Dedifferentiated amniotic fluid mesenchymal stem cell (primary cell): ENCODE measurements around the gene ATCAY.
"Not testable (repeated sequence)": the region's sequence is repeated elsewhere in the genome, so short reads cannot be mapped to it uniquely, and the experiment has no call there.

Experiments
- DNase-seq: peaks from one replicate; pipeline ENCODE4 v3.0.0-alpha.2; 2016; ENCODE audit errors: extremely low spot score

The ATCAY gene

DNA sequence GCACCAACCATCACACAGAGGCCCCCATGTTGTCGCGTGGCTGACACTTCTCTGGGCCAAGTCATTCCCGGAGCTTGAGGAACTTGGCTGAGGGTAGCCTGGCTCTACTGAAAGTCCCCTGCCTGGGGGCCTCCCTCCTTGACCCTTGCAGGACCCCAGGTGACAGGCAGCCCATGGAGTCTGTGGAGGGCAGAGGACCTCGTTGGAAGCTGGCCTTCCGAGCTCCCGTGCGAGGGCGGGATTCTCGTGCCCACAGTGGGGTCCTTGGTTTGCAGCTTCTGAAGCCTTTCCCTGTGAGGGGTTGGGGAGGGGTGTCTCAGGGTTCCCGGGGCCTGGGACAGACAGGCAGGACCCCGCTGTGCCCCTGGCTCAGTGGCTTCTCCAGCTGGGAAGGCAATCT is 68.8 kb downstream of the ATCAY start:
- DNase-seq = no peak

DNA sequence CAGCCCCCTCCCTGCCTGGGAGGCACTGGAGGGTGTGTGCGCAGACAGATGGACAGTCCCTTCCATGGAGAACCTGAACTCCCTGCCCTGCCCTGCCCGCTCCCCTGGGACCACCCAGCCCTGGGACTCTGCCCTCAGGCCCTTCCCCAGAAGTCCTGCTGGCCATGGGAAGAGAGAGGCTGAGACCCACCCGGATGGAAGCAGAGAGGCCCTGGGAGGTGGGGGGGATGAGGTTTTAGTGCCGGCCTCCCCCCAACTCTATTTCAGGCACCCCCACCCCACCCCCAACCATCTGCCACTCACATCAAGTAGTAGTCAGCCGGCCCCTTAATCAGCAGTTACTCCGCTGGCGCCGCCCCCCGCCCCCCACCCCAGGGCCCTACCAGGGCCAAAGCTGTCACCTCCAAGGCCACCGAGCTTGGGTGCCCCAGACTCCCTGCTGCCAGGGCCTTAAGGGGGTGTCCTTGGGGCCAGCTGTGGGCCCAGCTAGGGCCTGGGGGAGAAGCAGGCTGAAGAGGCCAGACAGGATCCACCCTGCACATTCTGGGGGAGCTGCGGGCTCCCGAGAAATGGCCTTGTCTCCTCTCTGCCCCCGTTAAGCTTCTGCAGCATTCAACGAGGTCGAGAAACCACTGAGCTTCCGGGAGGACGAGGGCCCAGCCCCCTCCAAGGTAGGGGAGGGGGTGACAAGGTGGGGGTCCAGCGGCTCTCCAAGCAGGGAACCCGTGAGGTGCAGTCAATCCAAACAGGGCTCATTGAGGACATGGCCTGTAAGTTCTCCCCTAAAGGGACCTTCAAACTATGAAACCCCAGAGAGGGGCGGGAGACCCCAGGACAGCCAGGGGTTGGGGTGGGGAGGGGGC is 69.7 kb downstream of the ATCAY start:
- no peak for DNase-seq

DNA sequence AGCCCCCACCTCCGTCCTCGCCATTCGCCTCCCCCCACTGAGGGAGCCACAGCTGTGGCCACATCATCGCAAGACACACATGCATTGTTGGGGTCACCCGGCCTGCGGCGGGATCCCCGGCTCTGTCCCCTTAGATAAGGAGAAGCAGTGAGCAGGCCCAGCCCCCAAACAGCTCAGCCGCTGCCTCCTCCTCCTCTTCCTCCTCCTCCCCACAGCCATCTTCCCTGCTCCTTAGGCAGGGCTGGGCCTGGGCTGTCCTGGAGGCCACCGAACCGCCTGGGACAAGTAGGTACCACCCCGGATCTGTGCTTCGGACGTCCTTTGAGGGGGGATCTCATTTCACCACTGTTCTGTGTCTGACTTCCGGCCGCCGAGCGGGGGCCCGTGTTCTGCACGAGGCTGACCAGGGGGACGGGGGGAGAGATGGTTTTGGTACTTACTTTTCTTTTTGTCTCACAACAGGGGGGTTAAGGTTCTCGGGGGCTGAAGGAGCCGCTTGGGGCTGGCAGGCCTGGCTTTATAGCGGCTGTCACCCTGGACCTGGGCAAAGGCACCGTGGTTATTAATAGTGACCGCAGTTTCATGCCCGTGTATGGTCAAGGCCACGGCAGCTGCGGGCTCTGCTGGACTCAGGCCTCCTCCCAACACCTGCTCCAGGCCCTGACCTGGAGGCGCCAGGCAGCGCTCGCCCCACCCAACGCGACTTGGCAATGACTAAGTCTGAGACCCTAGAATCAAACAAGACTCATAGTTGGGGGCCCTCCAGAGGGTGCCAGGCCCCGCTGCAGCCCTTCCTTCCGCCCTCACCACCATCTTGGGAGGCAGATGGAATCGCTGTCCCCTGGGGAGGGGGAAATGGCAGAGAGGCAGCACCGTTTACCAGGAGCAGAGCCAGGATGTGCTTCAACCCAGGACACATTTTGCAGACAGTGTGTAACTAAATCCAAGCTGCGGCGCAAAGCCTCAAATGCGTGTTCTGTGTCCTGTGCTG is 70.7 kb downstream of the ATCAY start:
- no peak for DNase-seq

DNA sequence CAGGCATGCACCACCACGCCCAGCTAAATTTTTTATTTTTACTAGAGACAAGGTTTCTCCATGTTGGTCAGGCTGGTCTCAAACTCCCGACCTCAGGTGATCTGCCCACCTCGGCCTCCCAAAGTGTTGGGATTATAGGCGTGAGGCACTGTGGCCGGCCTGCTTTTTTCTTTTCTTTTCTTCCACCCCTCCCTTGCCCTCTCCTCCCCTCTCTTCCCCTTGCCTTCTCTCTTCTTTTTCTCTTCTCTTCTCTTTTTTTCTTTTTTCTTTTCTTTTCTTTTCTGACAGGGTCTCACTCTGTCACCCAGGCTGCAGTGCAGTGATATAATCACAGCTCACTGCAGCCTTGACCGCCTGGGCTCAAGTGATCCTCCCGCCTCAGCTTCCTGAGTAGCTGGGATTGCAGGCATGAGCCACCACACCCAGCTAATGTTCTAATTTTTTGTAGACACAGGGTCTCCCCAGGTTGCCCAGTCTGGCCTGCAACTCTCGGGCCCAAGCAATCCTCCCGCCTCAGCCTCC is 72.3 kb downstream of the ATCAY start:
- not testable (repeated sequence) for DNase-seq

DNA sequence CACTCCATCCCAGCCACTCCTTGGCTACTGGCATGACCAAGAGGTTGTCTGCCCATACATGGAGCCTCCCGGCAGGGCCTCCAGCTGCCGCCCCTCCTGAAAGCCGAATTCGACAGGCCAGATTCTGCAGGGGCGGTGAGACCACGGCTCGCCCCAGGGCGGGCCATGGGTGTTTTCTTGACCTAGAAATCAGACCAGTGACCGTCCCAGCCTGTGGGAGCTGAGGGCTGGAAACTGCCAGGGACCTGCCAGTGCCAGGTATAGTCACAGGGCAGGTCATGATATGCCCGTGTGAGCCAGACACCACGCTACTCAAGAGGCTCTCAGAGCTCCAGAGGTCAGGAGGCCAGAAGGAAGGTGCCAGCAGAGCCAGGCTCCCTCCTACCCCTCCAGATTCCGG is 73.6 kb downstream of the ATCAY start:
- no peak for DNase-seq

DNA sequence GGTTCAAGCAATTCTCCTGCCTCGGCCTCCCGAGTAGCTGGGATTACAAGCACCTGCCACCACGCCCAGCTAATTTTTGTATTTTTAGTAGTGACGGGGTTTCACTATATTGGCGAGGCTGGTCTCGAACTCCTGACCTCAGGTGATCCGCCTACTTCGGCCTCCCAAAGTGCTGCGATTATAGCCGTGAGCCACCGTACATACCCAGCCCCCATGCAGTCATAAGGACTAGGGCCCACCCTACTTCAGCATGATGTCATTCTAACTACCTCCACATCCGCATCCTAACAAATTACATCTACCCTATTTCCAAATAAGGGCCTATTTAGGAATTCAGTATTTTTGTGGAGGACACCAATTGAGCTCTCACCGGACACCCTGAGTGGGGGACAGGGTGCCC is 74.8 kb downstream of the ATCAY start:
- DNase-seq = not testable (repeated sequence)

DNA sequence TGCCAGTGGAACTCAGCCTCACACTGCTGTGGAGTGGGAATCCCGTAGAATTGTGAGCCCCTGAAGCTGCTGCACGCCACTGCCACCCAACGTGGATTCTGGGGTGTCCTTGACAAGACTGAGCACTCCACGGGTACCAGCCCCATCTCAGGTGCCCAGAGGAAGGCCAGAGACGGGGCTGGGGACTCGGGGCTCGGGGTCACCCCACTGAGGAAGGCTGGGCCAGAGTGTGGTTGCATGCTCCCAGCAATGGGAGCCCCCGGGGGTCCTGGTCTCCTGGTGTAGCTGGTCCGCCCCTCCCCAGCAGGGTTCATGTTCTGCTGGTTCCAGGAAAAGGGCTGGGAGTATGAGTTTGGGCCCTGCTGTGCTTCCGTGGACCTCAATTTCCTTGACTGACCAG is 75.2 kb downstream of the ATCAY start:
- DNase-seq = no peak

DNA sequence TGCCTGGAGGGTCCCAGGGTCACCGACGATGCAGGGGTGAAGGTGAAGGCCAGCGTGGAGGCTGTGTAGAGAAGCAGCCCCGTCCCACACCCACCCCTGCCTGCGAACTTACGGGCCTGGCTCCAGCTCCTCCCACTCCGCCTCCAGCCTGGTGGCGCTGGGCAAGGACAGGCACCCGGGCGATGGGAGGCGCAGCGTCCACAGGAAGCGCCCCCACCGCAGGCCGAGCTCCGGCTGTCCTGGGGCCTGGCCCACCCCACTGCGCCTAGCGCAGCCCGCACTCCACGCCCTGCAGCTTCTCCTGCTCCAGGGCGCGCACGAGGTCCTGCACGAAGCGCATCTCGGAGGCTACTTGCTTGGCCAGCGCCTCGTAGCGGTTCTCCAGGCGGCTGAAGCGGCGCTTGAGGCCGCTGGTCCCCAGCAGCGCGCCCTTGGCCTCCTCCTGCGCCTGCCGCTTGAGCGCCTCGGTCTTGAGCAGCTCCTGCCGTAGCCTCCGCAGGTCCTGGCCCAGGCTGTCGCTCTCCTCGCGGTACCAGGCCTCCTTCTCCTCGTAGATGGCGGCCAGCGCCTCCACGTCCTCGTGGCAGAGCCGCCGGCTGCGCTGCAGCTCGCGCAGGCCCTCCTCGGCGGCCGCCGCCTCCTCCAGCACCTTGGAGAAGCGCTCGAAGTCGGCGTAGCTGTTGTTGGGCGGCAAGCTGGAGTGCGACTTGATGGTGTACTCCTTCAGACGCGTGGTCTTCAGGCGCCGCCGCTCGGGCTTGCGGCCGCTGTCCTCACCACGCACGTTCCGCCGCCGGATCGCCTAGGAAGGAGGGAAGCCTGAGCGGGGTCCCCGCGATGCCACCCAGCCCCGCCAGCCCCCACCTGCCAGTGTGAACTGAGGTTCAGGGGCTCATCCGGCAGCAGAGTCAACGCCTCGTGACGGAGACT is 78.6 kb downstream of the ATCAY start:
- no peak for DNase-seq

DNA sequence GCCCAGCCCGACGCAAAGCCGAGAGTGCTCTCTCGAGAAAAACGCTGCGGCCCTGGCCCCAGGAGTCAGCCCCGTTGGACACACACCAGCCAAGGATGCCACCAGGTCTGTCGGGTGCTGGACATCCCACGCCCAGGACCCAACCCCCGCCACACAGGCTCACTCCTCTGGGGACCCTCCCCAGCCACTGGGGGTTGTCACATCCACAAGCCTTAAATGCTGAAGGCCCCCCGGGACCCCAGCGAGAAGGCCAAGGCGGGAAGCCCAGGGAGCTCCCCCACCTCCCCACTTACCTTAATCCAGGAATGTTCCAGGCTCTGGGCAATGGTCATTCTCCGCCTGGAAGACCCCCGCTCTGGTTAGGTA is 79.3 kb downstream of the ATCAY start:
- DNase-seq = no peak

DNA sequence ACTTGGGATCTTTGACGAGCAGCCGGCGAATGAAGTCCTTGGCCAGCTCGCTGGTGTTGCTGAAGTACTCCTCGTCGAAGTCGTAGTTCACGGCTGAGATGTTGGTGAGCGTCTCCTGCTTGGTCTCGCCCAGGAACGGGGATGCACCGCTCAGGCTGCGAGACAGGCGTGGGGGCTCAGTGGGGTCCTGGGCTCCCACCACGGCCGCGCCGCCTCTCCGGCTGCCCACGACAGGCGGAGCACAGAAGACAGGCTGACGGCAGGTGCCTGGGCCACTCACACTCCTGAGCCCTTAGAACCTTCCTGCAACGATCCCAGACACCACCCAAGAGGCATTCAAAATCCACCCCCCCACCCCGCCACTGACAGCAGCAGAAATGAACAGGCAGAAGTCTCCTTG is 80.5 kb downstream of the ATCAY start:
- DNase-seq = no peak

DNA sequence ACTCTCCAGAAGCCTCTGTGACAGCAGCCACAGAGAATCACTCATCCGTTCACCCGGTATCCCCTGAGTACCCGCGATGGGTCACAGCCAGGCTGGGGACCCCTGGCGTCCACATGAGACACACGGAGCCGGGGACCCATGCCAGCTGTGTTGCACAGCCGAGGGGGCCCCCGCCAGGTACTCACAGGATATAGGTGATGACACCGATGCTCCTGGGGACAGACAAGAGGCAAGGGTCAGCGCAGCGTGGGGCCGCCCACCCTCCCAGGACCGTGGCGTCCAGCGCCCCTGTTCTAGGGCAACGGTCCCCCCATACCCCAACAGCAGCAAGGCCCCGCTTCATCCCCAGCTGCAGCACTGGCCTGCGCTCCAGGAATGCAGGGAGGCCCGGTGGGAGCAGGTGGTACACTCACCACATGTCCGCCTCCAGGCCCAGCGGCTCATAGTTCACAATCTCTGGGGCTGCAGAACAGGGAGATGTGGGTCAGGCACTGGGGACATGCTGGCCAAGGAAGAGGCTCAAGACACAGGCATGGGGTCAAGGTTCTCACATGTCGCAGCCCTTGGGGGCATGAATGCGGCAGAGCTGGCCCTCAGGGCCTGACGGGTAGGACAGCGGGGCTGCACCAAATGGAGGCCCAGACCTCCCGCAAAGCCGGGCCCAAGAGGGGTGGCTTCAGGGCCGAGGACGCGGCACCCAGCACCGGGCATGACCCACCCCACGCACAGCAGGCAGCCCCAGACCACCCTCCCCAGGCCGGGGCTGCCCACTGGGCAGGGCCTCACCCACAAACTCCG is 83.2 kb downstream of the ATCAY start:
- DNase-seq = no peak

DNA sequence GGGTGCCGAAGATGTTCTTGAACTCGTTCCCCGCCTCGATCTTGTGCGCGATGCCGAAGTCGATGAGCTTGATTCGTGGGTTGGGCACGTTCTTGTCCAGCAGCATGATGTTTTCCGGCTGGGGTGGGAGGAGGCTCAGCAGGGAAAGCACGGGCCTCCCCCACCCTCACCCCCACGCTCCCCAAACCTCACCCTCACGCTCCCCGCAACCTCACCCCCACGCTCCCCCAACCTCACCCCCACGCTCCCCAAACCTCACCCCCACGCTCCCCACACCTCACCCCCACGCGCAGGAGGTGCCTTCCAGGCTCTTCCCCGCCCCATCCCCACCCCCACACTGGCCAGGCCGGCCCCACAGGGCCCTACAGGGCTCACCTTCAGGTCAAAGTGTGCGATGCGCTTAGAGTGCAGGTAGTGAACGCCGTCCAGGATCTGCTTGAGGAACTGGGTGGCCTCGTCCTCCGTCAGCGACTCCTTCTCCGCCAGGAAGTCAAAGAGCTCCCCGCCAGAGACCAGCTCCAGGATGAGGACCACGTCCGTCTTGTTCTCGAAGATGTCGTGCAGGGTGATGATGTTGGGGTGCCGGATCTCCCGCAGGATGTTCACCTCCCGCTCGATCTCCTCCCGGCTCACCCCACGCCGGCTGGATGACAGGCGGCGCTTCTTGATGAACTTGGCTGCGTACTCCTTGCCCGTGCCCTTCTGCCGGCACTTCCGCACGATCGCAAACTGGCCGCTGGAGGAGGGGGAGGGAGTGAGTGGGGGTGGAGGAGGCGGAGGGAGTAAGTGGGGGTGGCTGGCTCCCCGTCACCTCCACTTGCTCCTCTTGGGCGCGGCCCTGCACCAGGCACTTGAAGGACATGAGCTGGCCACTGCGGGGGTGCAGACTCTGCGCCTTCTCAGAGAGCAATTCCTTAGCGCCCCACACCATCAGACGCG is 84.0 kb downstream of the ATCAY start:
- DNase-seq = no peak

DNA sequence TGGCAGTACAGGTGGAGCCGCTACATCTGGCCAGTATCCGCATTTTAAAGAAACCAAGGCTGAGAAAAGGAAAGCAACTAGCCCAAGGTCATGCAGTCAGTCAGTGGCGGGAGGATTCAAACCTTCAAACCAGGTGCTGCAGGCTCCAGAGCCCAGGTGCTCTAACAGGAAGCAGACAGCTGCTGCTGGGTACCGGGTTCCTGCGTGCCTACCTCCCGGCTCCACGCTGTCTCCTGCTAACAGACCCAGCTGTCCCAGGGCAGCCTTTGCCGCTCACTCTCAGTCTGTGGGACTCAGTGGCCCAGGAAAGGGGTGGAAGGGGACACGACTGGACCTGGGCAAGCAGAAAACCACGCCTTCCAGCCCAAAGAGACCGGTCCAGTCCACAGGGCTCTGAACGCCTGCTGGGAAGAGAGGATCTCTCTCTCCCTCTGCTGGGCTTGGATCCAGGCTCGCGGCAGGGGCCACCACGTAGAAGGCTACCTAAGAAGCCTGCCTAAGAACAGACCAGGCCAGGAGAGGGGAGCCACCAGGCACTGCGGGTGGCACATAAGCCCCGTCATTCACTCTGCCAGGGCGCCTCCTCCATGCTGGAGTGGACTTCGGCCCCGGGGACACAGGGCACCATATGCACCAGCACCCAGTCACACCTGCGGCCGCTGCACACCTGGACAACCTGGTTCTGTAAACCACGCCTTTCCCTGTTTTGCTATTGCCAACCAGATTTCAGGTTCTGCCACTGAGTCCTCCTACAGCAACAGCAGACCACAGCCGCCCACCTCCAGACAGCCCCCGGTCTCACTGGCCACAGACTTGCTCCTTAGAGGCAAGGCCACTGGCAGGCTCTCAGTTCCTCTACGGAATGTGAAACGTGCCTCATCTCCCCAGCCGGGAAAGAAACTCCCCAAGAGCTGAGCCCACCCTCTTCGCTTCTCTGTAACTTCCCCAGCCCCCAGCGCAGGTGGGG is 85.8 kb downstream of the ATCAY start:
- DNase-seq = no peak

DNA sequence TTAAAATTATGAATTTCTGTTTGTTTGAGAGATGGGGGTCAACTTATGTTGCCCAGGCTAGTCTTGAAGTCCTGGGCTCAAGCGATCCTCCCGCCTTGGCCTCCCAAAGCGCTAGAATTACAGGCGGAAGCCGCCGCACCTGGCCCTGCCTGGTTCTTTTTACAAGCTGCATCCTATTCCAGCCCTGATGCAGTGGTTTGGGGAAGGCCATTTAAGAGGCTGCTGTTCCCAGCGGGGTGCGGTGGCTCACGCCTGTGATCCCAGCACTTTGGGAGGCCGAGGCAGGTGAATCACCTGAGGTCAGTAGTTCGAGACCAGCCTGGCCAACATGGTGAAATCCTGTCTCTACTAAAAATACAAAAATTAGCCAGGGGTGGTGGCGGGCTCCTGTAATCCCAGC is 87.5 kb downstream of the ATCAY start:
- not testable (repeated sequence) for DNase-seq

DNA sequence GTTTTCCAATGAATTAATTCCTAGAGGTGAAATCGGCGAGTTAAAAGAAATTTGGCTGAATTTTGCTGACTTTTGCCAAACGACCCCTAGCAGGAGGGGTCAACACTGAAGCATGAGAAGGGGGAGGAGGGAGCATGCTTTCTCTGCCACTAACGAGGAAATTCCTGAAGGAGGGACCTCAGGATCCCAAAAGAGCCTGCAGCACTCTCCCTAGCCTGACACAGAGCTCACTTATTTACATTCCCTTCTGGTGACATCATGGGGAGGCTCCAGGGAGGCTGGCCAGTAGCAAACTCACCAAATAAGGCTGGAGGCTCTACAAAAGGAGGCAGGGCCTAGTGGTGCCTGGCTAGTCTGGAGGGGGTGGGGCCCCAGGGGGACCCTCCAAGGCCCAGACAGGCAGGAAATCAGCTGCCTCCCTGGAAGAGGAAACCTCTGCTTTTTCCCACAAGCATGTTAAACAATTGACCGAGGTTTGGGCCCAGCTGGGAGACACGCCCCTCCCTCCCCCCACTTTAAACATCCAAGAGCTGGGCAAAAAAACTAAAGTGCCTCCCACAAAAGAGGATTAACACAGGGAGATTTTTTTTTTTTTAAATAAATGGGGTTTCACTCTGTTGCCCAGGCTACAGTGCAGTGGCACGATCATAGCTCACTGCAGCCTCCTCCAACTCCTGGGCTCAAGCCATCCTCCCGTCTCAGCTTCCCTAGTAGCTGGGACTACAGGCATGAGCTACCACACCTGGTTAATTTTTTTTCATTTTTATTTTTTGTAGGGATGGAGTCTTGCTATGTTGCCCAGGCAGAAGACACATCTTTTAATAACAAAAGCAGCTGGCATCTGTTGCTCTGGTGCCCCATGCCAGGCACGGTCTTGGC is 88.3 kb downstream of the ATCAY start:
- peak; percentile 99 for DNase-seq

DNA sequence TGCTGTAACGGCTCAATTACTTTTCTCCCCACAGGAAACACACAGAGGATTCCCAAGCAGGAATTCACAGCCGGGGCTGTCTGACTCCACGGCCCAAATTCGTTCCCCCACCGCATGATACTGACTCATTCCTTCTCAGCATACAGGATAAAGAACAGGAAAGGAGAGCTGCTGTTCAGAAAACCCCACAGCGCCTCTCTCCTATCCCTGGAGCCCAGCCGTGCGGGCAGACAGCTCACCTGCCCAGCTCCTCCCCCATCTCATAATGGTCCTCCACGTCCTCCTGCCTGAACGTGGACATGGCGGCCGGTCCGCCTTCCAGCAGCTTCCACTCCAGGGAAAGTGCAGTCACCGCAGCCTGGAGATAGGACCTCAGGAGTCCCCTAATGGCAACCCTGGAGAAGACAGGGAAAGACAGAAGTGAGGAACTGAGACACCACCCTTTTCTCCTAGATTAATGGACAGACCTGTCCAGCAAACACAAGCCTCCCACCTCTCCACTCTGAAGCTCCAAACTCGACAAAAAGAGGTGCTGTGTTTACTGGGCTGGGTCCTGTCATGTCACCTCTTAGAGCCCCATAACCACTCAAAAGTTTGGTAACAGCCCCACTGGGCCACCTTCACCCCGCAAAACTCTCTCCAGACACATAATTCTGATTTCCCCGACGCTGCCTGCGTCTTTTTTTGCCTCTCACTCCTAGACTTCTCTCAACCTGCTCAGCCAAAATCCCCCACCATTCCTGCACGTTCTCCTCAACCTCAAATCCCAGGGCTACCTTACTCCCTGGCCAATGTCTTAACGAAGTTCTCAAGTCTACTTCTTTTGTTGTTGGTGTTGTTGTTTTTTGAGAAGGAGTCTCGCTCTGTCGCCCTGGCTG is 89.2 kb downstream of the ATCAY start:
- peak; percentile 54 for DNase-seq
